ENCODE results near the gene ETV3.
A peak's percentile ranks its signal among the peaks of the same experiment; 100 is the strongest.

The ETV3 gene

GRCh38 chr1:157124855-157125254 is 13.3 kb downstream of the ETV3 start:
- TF ChIP-seq, protein P1, sequence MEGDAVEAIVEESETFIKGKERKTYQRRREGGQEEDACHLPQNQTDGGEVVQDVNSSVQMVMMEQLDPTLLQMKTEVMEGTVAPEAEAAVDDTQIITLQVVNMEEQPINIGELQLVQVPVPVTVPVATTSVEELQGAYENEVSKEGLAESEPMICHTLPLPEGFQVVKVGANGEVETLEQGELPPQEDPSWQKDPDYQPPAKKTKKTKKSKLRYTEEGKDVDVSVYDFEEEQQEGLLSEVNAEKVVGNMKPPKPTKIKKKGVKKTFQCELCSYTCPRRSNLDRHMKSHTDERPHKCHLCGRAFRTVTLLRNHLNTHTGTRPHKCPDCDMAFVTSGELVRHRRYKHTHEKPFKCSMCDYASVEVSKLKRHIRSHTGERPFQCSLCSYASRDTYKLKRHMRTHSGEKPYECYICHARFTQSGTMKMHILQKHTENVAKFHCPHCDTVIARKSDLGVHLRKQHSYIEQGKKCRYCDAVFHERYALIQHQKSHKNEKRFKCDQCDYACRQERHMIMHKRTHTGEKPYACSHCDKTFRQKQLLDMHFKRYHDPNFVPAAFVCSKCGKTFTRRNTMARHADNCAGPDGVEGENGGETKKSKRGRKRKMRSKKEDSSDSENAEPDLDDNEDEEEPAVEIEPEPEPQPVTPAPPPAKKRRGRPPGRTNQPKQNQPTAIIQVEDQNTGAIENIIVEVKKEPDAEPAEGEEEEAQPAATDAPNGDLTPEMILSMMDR (IDR thresholded peaks at IDR 0.05), result no peak
- Histone ChIP-seq H3K36me3 (peaks cover 43 to 72% (median 66%) of the 10 kb centered on the region in 3 donors), H3K27ac (no peak overlapping the region), H3K4me3 (no peak overlapping the region), H3K9me3 (no peaks in the 10 kb centered on the region), H3K27me3 (no peaks in the 10 kb centered on the region), H3K4me1 (peaks cover 0 to 5% (median 0%) of the 10 kb centered on the region in 4 donors)
- intact Hi-C loops (cut with DNase I; ENCODE audit: low total_unique reads), result no loop called here
- DNase-seq, result no peak

GRCh38 chr1:157119448-157119847 is 18.7 kb downstream of the ETV3 start:
- TF ChIP-seq, protein P1 (IDR thresholded peaks at IDR 0.05), result no peak
- no peak for DNase-seq
- intact Hi-C loops (cut with DNase I; ENCODE audit: low total_unique reads), result no loop called here
- Histone ChIP-seq H3K27ac (no peak overlapping the region), H3K27me3 (no peaks in the 10 kb centered on the region), H3K9me3 (no peaks in the 10 kb centered on the region), H3K36me3 (peaks cover 12 to 34% (median 22%) of the 10 kb centered on the region in 3 donors), H3K4me1 (no peaks in the 10 kb centered on the region), H3K4me3 (no peak overlapping the region)

GRCh38 chr1:157119008-157119407 is 19.2 kb downstream of the ETV3 start:
- H3K27ac ChIP-seq, result no peak overlapping the region
- peaks cover 9 to 30% (median 20%) of the 10 kb centered on the region in 3 donors for H3K36me3 ChIP-seq
- H3K4me3 ChIP-seq, result no peak overlapping the region
- no peak for DNase-seq
- no peaks in the 10 kb centered on the region for H3K4me1 ChIP-seq
- no peaks in the 10 kb centered on the region for H3K9me3 ChIP-seq
- peaks cover 0 to 2% of the 10 kb centered on the region in 2 donors for H3K27me3 ChIP-seq
- intact Hi-C loops (cut with DNase I; ENCODE audit: low total_unique reads), result no loop called here
- TF ChIP-seq, protein P1 (IDR thresholded peaks at IDR 0.05), result no peak

GRCh38 chr1:157117527-157118057 is 20.6 kb downstream of the ETV3 start:
- TF ChIP-seq, protein P1 (IDR thresholded peaks at IDR 0.05), result no peak
- DNase-seq, result peak in 1 of 2 donors; percentile 31
- H3K4me1 ChIP-seq, result no peaks in the 10 kb centered on the region
- H3K4me3 ChIP-seq, result no peak overlapping the region
- H3K27me3 ChIP-seq, result peaks cover 0 to 14% of the 10 kb centered on the region in 2 donors
- no peaks in the 10 kb centered on the region for H3K9me3 ChIP-seq
- H3K27ac ChIP-seq, result no peak overlapping the region
- intact Hi-C loops (cut with DNase I; ENCODE audit: low total_unique reads), result no loop called here
- H3K36me3 ChIP-seq, result peaks cover 0 to 16% (median 6%) of the 10 kb centered on the region in 3 donors

DNA sequence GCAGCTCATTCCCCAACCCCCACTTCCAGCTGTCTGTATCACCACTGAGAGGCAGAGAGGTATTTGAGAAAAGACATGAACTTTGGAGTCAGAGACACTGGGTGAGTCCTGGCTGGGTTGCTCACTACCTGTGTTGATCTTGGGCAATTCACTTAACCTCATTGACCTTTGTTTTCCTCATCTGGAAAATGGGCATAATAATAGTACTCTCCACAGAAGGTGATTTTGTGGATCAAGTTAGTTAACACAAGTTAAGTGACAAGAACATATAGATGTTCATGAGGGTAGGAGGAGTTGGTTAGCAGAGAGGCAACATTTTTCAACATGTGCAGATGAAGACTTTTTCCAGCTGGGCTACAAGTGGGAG is 21.5 kb downstream of the ETV3 start:
- Histone ChIP-seq H3K27me3 (peaks cover 0 to 22% of the 10 kb centered on the region in 2 donors), H3K27ac (no peak overlapping the region), H3K36me3 (peaks cover 0 to 8% (median 0%) of the 10 kb centered on the region in 3 donors), H3K4me3 (no peak overlapping the region), H3K4me1 (peaks cover 0 to 3% (median 0%) of the 10 kb centered on the region in 4 donors), H3K9me3 (no peaks in the 10 kb centered on the region)
- no peak for DNase-seq
- intact Hi-C loops (cut with DNase I; ENCODE audit: low total_unique reads), result no loop called here
- TF ChIP-seq, protein P1 (IDR thresholded peaks at IDR 0.05), result no peak
